ENCODE data around the gene EMILIN3. TPM values are rescaled to one million over a fixed set of nuclear protein-coding genes. Genes with fewer than 3 reads are reported as not detected.

EMILIN3 gene
- total RNA-seq, 1 experiment from 2014 or later, result 0.23 TPM

DNA sequence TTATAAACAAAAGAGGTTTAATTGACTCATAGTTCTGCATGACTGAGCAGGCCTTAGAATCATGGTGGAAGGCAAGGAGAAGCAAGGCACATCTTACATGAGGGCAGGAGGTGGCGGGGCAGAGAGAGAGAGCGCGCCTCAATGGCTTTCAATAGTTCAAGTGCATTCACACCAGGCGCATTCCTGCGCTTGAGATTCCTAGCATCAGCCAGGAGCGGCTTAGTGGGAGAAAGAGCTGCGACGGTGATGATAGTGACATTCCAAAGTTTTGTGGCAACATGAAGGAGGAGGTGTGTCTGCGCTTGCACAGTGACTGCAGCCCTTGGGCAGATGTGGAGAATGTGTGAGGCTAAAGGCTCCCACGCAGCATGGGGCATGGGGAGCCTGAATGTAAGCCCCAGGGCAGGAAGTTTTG, 25.0 kb upstream of the EMILIN3 start:
- DNase-seq (ENCODE audit: low read depth), result no peak

GRCh38 chr20:41390889-41391288, 24.3 kb upstream of the EMILIN3 start:
- no peak for DNase-seq (ENCODE audit: low read depth)

GRCh38 chr20:41387444-41387851, 20.8 kb upstream of the EMILIN3 start:
- DNase-seq (ENCODE audit: low read depth), result no peak

- no peak for DNase-seq (ENCODE audit: low read depth)
Observed at GRCh38 chr20:41386502-41387427, 20.1 kb upstream of the EMILIN3 start.

DNA sequence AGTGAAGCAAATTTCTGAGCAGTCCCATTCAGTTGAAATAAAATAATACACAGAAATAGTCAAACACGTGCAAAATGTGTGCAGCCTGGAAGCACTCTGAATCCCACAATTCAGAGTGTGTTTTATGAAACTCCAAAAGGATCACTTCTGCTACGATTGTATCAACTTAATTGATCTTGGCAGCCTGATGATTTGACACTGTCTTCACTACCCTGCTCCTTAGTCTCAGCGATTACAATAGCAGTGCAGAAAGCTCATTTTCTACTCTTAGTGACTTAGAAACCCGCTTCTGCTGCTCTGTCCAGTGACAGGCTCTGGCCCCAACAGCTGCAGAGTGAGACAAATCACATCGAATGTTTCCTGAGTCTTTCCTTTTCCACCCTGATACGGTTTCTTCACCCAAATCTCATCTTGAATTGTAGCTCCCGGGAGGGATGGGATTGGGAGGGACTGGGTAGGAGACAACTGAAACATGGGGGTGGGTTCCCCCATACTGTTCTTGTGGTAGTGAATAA, 16.2 kb upstream of the EMILIN3 start:
- no peak for DNase-seq (ENCODE audit: low read depth)

GRCh38 chr20:41380551-41381193, 14.1 kb upstream of the EMILIN3 start:
- no peak for DNase-seq (ENCODE audit: low read depth)

DNA sequence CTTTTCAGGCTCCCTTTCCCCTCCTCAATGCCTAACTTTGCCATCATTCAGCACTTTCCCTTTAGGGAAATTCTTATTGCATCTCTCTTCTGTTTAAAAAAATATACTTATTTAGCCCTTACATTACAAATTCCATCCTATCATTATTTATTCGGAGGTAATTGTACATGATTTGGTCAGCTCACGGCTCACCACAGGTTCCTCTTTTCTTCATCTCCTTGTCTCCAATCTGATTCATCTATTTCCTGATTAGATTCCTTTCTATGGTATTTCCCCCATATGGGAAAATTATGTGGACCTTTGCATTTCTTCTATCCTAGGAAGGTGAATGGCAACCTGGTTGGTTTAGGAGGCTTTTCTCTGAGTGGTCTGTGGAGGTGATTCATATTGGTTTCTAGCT, 12.9 kb upstream of the EMILIN3 start:
- DNase-seq (ENCODE audit: low read depth), result no peak

DNA sequence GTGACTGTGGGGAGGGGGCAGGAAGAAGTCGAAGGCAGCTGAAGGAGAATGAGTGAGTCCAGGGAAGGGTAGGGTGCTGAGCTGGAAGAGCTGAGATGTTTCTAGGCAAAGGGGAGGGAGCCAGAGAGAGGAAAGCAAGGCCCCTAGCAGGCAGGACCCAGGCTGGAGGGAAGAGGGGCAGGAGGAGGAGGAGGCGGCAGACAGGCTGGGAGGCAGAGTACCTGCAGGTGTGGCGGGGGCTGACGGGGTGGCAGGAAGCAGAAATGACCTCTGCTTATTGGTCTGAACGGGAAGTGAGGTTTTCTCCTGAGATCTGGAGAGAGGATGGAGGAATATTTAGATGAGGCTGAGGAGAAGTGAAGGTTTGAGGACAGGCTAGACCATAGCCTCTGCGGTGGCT, 10.7 kb upstream of the EMILIN3 start:
- DNase-seq (ENCODE audit: low read depth), result no peak

DNA sequence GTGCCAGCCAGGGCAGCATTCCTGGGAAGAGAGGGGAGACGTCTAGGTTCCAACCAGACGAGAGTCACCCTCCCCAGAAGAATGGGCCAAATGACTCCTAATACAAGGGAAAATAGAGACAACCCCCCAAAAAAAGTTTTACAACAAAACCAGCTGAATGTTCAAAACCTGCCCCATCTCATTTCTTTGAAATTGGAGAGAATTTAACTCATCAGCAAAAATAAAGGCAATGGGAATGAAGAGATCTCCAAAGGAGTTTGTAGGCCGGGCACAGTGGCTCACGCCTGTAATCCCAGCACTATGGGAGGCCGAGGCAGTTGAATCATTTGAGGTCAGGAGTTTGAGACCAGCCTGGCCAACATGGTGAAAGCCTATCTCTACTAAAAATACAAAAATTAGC, 9.7 kb upstream of the EMILIN3 start:
- DNase-seq (ENCODE audit: low read depth), result no peak

DNA sequence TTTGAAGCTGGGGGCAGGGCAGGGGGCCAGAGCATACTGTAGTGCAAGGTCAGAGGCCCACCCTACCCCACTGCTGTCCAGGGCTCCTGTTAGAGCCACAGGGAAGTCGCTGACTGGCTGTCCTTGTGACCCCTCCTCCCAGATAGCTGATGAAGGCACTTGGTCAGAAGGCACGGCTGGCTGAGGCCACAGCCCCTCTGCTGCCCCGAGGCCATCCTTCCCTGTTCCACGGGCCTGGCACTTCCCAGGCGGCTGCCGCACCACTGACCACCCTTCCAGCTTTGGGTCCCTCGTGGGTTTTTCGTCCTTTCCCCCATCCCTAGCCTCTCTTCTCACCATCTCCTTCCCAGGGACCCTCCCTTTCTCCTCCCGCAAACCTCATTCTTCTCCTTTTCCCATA, 9.2 kb upstream of the EMILIN3 start:
- no peak for DNase-seq (ENCODE audit: low read depth)

DNA sequence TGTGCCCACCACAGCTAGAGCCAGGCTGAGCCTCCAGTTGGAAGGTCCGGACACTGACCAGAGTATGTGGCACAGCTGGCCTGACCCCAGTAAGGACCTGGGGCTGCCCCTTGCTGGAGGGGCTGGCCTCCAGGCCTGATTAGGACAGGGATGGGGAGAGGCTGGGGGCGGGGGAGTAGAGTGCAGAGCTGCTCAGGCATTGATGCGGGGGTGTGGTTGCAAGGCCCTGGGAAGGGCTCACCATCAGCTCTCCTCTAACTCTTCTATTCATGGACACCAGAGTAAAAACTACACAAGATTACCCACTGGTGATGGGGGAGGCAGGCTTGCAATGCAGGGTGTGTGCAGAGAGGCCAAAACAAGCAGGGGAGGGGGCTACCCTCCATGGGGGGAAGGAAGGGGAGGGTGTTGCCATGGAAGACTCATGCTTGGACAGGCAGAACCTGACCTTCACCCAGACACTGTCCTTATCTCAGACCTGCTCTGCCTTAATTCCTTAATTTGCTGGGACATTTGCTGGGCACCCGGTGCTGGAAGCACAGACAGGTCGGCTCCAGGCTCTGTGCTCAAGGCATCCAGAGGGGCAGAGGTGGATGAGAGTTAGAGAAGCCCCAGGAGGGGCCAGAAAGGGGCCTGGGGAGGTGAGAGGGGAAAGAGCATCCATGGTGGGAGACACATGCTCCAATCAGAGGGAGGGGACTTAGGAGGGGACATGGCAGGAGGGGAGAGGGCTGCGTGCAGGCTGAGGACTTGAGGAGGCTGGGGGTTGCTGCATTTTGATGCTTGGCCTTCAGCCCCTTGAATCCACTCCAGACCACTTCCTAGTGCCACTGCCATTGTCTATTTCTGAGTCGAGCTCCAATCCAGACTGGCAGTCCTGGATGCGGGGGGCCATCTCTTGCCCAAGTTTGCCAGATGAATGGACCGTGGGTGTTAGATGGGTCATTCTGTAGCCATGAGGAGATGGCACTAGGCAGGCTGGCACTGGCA, 7.6 kb upstream of the EMILIN3 start:
- DNase-seq (ENCODE audit: low read depth), result no peak

GRCh38 chr20:41373251-41373783, 6.7 kb upstream of the EMILIN3 start:
- DNase-seq (ENCODE audit: low read depth), result no peak

GRCh38 chr20:41371371-41371770, 4.8 kb upstream of the EMILIN3 start:
- no peak for DNase-seq (ENCODE audit: low read depth)

DNA sequence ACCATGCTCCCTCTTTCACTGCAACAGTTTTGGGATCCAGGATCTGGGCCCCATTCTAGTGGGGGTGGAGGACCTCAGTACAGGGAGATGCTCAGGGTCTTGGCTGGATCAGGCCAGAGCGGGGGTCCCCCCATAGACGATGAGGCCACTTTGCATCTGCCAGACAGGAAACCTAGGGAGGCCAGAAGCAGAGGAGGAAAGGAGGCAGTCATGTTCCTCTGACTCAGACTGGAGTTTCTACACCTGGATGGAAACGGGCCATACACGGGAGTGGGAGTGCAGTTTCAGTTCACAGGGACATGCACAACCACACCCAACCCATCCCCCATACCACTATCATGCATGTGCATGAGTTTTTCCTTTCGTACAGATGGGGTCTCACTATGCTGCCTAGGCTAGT, 3.6 kb upstream of the EMILIN3 start:
- no peak for DNase-seq (ENCODE audit: low read depth)

- DNase-seq (ENCODE audit: low read depth), result no peak
Observed at GRCh38 chr20:41369673-41370072, 3.1 kb upstream of the EMILIN3 start.

DNA sequence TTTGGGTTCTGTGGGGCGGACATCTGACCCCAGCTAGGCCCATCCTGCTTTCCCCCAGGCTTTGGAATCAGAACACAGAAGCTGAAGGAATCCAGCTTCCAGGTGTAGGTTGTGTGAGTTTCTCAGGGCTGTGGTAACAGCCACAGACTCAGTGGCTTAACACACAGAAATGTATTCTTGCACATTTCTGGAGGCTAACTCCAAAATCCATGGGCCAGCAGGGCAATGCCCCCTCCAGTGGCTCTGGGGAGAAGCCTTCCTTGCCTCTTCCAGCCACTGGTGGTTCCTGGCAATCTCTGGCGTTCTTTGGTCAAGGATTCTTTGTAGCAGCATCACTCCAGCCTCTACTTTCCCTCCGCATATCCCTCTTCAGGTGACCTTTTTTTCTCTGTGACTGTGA, 1.3 kb upstream of the EMILIN3 start:
- no peak for DNase-seq (ENCODE audit: low read depth)

GRCh38 chr20:41367393-41367695, 726 bp upstream of the EMILIN3 start:
- no peak for DNase-seq (ENCODE audit: low read depth)

DNA sequence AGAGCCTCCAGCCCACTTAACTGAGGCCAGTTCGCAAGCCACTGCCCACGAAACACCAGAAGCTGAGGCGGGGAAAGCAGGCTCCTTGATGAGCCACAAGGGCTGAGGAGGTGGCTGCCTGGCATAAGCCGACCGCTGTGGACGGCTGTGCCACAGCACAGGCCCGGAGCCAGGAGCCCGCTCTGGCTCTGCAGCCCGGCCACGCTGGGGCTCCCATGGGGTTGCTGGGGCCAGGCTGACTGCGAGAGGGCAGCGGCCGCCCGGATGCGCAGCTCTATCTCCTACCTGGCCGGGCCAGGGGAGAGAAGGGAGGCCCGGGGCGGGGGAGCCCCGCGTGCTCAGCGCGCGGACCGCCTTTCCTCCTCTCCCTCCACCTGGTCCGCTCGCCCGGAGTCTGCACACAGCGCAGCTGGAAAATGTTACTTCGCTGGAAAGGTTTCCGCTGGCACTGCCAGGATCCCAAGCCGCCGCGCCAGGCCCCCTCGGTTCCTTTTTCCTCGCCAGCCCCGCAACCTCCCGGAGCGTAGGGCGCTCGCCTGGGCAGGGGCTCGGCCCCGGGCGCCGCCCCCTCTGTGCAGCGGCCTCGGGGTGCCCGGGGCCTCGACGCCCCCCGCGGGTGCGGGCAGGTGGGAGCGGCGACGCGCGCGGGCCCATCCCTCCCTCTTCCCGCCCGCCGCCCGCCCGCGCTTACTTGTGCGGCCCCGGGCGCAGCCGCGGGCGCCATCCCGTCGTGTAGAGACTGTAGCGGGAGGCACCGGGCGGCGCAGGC, 657 bp downstream of the EMILIN3 start:
- no peak for DNase-seq (ENCODE audit: low read depth)

GRCh38 chr20:41364967-41365765, 1.5 kb downstream of the EMILIN3 start:
- DNase-seq (ENCODE audit: low read depth), result no peak

DNA sequence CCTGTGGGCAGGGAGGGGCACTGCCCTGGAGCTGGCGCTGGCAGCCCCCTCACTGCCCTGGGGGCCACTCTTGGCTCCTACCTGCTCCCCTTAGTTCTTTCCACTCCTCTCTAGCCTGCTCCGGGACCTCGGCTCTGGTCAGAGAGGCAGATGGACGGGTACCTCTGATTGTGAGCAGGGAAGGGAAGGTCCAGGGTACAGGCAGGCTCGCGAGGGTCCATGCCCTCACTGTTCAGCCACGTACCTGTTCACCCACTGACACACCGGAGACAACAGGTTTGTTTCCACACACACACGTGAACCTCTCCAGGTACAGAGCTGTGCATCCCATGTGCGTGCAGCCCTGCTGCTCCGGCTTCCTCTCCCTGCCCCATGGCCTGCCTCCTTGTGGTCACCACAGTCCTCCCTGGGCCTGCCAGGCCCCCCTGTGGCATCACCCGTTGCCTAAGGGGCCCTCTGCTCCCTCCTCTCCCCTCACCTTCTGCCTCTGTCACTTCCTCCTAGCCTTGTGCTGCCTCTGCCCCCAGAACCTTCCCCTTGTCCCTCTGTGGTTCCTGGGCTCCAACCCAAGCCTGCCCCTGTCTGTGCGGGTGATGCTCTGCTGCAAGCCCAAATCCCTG, 2.3 kb downstream of the EMILIN3 start:
- DNase-seq (ENCODE audit: low read depth), result no peak
